ENCODE data around the gene PER1. TPM values are rescaled to one million over a fixed set of nuclear protein-coding genes. Genes with fewer than 3 reads are reported as not detected.

PER1 gene
- total and polyA plus RNA-seq, 2 of the 13 experiments (the other 11 are each of a cell fraction or from before 2014, with no cell fraction given), result 2.6 to 3.6 TPM

DNA sequence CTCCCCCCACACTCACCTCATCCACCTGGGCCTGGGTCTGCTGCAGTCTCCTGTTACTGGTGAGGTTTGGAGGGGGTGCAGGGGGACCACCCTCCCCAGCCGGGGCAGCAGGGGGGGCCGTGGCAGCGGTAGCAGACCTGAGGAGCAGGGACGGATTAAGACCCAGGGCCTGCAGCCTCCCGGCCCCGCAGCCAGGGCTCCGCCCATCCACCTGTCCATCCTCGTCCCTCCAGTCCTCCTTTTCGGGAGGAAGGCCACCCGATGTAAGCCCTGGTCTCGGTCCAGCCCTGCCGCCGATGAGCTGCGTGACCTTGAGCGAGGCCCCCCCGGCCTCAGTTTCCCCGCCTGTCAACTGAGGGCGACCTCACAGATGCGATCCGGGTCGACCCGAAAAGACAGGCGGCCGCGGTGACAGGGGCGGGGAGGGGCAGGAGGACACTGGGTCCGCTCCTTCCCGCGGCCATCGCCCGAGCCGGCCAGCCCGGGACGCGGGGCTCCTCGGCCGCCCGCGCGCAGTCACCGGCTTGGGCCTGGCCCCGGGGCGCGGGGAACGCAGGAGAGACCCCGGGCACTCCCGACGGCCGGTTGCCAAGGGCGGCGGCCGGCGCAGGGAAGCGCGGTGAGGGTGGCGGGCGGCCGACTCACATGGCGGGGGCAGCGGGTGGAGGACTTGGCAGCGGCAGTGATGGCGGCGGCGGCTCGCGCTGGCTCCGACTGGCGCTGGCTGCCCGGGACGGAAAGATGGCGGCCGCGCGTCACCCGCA, 10.2 kb upstream of the PER1 start, which contains the start of gene VAMP2:
TSS of gene VAMP2 (minus strand) at position 716 of the 764 bp plus-strand sequence. CDS start at position 647, 69 bp downstream.
- intact Hi-C loops (cut with micrococcal nuclease; ENCODE audit: unreplicated experiment), result no loop called here
- ATAC-seq, result peak; percentile 11
- ChIA-PET CTCF (ENCODE audit: low intra/inter-chr PET ratio, low total read pairs) (interaction anchor here (1.9 kb wide), 1 partner anchor 24 kb away, joined by 5 read pairs; no protein-coding TSS in a partner anchor), POLR2A (interaction anchor here (2.6 kb wide), 1 partner anchor 11 kb away, joined by 149 read pairs; no protein-coding TSS in a partner anchor)
- no peaks in the 10 kb centered on the region for H3K9me3 ChIP-seq (ENCODE audit: low read length)
- H3K27me3 ChIP-seq (ENCODE audit: control insufficient read depth in 1 of 2, insufficient read depth in 2 of 2, low read length in 2 of 2), result no peaks in the 10 kb centered on the region; a peak in 1 of 5 replicates
- no peak for FAIRE-seq
- in situ Hi-C loops (cut with HindIII; ENCODE audit: extremely low pct_ligation_motif_present, low pct_unique_long_range_greater_than_20kb), result no loop called here
- H4K20me1 ChIP-seq (ENCODE audit: insufficient read depth, low read length), result no peaks in the 10 kb centered on the region
- peak within 1 kb of the TSS; percentile 95 for H3K9ac ChIP-seq (ENCODE audit: insufficient read depth, low read depth, low read length)
- H2AFZ ChIP-seq (ENCODE audit: low read length), result peak within 1 kb of the TSS; percentile 63
- peak within 1 kb of the TSS; percentile 92 to 99 (median 98) for H3K4me3 ChIP-seq (replicated peaks in 1 of 3; ENCODE audit: insufficient read depth in 1 of 3, low read depth in 2 of 3, low read length in 3 of 3)
- peaks cover 1 to 7% of the 10 kb centered on the region in 2 experiments; a peak in 3 of 5 replicates for H3K36me3 ChIP-seq (replicated peaks in 1 of 2; ENCODE audit: control insufficient read depth in 1 of 2, insufficient read depth in 2 of 2, low read length in 2 of 2)
- no peak for DNase-seq (ENCODE audit: low spot score)
- peak within 1 kb of the TSS; percentile 100 for H3K4me2 ChIP-seq (ENCODE audit: low read depth, low read length)
- peaks cover 66% of the 10 kb centered on the region for H3K4me1 ChIP-seq (ENCODE audit: insufficient read depth, low read length)
- 0% methylated on average over 2 of the region's 75 CpGs for WGBS (ENCODE audit: low lambda C conversion rate)
- peaks cover 18% of the 10 kb centered on the region for H3K79me2 ChIP-seq (ENCODE audit: insufficient read depth, low read length)
- BruUV-seq (replicated peaks), result no TSS peak
- peak within 1 kb of the TSS; percentile 95 for H3K27ac ChIP-seq (ENCODE audit: extremely low read length, insufficient read depth, low read length)
- TF ChIP-seq ZNF274 (CRISPR knock-in tag; IDR thresholded peaks at IDR 0.05) (peak; percentile 65; the same call in 1 of the 2 replicates), MTA3 (CRISPR knock-in tag; IDR thresholded peaks at IDR 0.05) (no peak), BRD4 (CRISPR knock-in tag; IDR thresholded peaks at IDR 0.05) (0 out of 2 replicates have a peak, but pooled peaks have one; percentile 15), DNMT1 (CRISPR knock-in tag; IDR thresholded peaks at IDR 0.05) (peak; percentile 67; the same call in 1 of the 2 replicates), ZIK1 (CRISPR knock-in tag; IDR thresholded peaks at IDR 0.05; ENCODE audit: borderline replicate concordance, low read depth) (0 out of 2 replicates have a peak, but pooled peaks have one; percentile 62), SP2 (CRISPR knock-in tag; IDR thresholded peaks at IDR 0.05) (0 out of 2 replicates have a peak, but pooled peaks have one; percentile 48), HDAC1 (CRISPR knock-in tag; IDR thresholded peaks at IDR 0.05) (peak; percentile 52; the same call in 1 of the 2 replicates), SP4 (CRISPR knock-in tag; IDR thresholded peaks at IDR 0.05) (peak; percentile 60; the same call in 1 of the 2 replicates), PAX8 (CRISPR knock-in tag; IDR thresholded peaks at IDR 0.05; ENCODE audit: borderline replicate concordance) (peak; percentile 29; the same call in 1 of the 2 replicates), TAF1 (CRISPR knock-in tag; IDR thresholded peaks at IDR 0.05) (peak; percentile 41; the same call in 1 of the 2 replicates)
- TF ChIP-seq, protein P1, sequence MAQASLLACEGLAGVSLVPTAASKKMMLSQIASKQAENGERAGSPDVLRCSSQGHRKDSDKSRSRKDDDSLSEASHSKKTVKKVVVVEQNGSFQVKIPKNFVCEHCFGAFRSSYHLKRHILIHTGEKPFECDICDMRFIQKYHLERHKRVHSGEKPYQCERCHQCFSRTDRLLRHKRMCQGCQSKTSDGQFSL (CRISPR knock-in tag; IDR thresholded peaks at IDR 0.05), result 0 out of 2 replicates have a peak, but pooled peaks have one; percentile 17
- TF ChIP-seq, protein P2, sequence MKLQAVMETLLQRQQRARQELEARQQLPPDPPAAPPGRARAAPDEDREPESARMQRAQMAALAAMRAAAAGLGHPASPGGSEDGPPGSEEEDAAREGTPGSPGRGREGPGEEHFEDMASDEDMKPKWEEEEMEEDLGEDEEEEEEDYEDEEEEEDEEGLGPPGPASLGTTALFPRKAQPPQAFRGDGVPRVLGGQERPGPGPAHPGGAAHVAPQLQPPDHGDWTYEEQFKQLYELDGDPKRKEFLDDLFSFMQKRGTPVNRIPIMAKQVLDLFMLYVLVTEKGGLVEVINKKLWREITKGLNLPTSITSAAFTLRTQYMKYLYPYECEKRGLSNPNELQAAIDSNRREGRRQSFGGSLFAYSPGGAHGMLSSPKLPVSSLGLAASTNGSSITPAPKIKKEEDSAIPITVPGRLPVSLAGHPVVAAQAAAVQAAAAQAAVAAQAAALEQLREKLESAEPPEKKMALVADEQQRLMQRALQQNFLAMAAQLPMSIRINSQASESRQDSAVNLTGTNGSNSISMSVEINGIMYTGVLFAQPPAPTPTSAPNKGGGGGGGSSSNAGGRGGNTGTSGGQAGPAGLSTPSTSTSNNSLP (IDR thresholded peaks at IDR 0.05; ENCODE audit: low read depth, low read length), result no peak
- TF ChIP-seq, protein P3, sequence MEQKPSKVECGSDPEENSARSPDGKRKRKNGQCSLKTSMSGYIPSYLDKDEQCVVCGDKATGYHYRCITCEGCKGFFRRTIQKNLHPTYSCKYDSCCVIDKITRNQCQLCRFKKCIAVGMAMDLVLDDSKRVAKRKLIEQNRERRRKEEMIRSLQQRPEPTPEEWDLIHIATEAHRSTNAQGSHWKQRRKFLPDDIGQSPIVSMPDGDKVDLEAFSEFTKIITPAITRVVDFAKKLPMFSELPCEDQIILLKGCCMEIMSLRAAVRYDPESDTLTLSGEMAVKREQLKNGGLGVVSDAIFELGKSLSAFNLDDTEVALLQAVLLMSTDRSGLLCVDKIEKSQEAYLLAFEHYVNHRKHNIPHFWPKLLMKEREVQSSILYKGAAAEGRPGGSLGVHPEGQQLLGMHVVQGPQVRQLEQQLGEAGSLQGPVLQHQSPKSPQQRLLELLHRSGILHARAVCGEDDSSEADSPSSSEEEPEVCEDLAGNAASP (CRISPR knock-in tag; IDR thresholded peaks at IDR 0.05; ENCODE audit: borderline replicate concordance), result no peak
- TF ChIP-seq, protein P4, sequence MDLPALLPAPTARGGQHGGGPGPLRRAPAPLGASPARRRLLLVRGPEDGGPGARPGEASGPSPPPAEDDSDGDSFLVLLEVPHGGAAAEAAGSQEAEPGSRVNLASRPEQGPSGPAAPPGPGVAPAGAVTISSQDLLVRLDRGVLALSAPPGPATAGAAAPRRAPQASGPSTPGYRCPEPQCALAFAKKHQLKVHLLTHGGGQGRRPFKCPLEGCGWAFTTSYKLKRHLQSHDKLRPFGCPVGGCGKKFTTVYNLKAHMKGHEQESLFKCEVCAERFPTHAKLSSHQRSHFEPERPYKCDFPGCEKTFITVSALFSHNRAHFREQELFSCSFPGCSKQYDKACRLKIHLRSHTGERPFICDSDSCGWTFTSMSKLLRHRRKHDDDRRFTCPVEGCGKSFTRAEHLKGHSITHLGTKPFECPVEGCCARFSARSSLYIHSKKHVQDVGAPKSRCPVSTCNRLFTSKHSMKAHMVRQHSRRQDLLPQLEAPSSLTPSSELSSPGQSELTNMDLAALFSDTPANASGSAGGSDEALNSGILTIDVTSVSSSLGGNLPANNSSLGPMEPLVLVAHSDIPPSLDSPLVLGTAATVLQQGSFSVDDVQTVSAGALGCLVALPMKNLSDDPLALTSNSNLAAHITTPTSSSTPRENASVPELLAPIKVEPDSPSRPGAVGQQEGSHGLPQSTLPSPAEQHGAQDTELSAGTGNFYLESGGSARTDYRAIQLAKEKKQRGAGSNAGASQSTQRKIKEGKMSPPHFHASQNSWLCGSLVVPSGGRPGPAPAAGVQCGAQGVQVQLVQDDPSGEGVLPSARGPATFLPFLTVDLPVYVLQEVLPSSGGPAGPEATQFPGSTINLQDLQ (CRISPR knock-in tag; IDR thresholded peaks at IDR 0.05), result 0 out of 2 replicates have a peak, but pooled peaks have one; percentile 63
- TF ChIP-seq, protein P5, sequence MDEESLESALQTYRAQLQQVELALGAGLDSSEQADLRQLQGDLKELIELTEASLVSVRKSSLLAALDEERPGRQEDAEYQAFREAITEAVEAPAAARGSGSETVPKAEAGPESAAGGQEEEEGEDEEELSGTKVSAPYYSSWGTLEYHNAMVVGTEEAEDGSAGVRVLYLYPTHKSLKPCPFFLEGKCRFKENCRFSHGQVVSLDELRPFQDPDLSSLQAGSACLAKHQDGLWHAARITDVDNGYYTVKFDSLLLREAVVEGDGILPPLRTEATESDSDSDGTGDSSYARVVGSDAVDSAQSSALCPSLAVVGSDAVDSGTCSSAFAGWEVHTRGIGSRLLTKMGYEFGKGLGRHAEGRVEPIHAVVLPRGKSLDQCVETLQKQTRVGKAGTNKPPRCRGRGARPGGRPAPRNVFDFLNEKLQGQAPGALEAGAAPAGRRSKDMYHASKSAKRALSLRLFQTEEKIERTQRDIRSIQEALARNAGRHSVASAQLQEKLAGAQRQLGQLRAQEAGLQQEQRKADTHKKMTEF (CRISPR knock-in tag; IDR thresholded peaks at IDR 0.05), result peak; percentile 23; the same call in 1 of the 2 replicates

All from HepG2 (cell line).